GM21360 (cell line): ENCODE measurements around the gene ZFR.
A peak's percentile ranks its signal among the peaks of the same experiment; 100 is the strongest.

Experiments
- ATAC-seq: cut with Tn5 transposase; IDR thresholded peaks from one replicate; pipeline ENCODE4 v1.9.1; 2021; ENCODE audit warnings: mild to moderate bottlenecking, moderate library complexity; ENCODE audit not compliant: unreplicated experiment

ZFR gene

DNA sequence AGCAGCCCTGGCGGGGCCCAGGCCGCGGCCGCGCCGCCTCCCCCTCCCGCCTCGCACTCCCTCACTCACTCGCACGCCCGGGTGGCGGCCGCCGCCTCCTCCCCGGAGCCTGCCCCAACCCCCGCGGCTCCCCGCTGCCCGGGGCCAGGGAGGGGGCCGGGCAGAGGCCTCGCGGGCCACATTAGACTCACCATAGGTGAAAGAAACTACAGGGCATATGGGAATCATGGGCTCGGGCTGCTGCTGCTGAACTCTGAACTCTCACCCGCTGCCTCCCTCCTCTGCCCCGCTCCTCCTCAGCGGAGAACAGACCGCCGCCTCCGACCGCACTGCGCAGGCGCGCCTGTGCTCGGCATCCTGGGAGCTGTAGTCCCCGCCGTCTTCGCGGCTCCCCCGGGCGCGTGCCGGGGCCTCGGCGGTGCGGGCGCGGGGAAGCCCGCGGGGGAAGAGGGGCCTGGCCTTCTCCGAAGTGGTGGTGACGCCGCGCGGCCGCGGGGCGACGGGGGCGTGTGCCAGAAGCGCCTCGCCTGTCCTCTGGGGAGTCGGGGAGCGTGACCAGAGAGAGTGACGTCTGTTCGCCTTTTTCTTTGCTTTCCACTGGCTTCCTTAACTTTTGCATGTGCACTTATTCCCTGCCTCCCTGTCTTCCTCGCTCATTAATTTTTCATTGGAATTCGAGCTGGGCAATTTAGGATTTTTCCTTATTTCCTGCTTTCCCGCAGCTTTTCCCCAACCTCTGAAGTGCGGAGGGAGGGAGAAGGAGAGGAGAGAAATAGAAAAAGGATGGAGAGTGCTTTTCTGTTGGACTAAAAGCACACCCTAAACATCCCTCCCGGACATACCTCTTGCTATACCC lies at the start of gene ZFR:
TSS of gene ZFR (minus strand) at position 310 of the 856 bp plus-strand sequence. CDS start at position 228, 82 bp downstream.
- peak; percentile 78 for ATAC-seq

DNA sequence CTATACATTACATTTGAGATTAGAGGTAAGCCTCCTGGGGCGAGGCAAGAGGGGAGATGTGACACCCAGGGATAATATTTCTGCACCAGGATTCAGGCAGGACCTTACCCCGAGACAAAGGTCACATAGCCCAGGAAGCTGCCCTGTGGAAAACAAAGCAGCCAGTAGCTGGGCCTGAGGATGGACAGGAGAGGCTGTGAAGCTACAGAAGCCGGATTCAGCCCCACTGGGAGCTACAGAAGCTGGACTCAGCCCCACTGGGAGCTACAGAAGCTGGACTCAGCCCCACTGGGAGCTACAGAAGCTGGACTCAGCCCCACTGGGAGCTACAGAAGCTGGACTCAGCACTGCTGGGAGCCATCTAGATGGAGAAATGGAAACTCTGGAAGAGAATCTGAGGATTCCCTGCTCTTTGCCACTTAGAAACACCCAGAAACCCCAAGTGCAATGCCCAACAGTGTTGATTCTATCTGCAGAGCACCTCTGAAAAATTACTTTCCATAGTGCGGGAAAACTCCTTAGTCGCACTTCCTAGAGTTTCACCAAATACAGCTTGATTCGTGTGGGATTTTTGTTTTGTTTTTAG lies 46.5 kb upstream of the ZFR start:
- ATAC-seq, result no peak

DNA sequence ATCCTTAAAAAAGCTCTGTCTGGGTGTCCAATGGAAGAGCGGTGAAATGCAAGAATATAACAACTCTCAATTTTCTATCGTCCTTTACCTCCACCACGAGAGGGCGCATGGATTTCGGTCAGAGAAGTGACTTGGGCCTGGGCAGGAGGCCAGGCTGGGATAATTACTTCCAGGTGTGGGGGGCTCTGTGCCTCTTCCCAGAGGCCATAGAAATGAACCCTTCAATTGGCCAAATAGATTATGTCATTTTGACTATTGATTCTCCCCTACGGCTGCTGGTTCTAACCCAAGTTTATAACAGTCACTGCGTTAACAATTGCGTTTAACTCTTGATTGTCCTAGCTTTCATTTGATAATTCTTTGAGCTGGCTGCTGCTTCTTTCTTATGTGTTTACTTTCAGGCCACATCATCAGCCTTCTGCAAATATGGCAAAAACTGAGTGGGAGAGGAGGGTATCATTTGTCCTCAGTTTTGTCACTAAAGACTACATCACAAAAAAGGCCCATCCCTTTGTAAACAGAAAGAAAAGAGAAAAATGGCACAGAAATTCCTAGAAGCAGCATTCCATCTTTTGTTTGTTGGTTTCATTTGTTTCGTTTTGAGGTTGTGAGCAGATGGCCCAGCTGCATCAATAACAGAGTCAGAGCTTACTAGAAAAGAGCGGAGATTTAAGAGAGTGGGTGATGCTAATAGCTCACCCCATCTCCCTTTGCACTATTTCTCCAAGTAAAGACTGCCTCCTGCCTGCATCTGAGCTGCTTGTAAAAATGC lies 45.4 kb upstream of the ZFR start:
- peak; percentile 76 for ATAC-seq

- ATAC-seq, result no peak
Measured at GRCh38 chr5:32487424-32487823, 42.9 kb upstream of the ZFR start.

DNA sequence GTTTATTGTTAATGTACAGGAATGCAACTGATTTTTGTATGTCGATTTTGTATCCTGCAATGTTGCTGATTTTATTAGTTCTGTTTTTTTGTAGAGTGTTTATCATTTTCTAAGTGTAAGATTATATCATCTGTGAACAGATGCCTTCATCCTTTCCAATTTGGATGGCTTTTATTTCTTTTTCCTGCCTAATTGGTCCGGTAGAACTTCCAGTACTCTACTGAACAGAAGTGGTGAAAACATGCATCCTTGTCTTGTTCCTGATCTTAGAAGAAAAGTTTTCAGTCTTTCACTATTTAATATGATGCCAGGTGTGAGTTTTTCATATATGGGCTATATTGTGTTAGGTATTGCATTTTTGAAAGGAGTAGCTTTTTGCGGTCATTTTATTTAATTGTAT lies 42.5 kb upstream of the ZFR start:
- ATAC-seq, result no peak

- ATAC-seq, result no peak
Measured at GRCh38 chr5:32482193-32482592, 37.7 kb upstream of the ZFR start.

- no peak for ATAC-seq
Measured at GRCh38 chr5:32479096-32479495, 34.6 kb upstream of the ZFR start.

DNA sequence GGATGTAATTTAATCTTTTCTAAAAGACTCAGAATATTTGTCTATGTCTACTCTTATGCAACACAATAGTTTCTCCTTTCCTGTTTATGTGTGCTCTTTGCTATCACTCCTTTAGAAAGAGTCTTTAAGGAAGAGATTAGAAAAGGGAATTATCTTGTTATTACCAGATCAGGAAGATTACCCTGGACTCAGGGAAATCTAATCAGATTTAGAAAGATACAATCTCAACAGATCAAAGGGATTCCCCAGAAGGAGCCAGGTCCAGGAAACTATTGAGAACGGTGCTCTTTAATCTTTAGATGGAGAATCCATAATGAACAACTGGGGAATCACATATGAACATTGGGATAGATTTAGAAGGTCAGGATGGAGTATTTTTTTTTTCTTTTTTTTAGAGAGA lies 32.4 kb upstream of the ZFR start:
- no peak for ATAC-seq

DNA sequence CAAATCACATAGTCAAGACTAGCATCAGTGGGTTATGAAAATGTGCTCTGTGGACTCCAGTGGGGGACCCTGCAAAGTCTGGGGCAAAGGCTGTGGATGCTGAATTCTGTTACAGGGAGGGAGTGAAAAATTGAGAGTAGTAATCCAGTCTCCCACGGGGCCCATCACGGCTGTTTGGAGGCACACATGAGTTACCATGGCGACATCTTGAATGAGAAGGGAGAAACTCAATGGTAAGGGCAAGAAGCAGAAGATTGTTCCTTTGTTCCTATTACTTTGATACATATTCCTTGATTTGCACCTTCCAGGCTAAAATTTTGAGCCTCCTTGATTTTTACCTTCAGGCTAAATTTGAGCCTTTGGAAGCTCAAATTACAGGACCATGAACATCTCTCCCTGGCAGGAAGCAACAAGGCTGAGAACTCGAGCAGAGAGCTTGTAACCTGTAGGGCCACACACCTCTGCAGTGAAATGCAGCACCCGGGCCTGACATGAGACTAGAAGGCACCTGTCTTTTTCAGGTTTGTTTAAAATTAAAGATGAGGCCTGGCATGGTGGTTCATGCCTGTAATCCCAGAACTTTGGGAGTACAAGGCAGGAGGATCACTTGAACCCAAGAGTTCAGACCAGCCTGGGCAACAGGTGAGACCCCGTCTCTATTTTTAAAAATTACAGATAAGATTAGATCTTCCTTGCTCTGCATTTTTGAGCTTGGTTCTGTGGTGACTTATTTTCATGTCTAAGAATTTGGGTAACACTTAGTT lies 31.0 kb upstream of the ZFR start:
- no peak for ATAC-seq

DNA sequence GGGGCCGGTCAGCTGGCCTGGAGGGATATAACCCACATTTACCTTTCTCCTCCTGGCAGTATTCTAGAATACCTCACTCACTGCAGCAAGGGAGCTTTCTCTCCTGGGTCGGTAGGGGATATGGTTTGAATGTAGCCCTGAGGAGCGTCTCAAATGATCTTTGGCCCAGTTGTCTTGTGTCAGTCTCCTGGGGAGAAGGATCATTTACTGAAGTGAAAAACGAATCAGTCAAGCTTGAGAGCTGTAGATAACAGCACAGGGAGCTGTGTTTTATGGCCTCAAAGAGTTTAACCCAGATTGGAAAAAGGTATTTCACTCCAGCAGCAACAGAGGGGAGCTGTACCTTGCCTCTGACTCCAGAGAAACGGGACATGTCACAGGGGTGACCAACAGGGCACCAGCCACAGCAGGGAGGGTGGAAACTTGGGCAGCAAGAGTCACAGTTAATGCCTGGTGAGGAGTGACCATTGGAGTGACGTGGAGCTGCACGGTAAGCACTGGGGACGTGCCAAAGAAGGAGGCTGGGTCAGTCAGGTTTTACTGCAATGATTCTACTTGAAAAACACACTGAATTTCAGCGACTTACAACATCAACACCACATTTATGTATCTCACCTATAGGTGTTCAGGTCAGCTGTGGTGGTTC lies 29.8 kb upstream of the ZFR start:
- no peak for ATAC-seq

- no peak for ATAC-seq
Measured at GRCh38 chr5:32473072-32473471, 28.5 kb upstream of the ZFR start.

GRCh38 chr5:32471784-32472183 lies 27.2 kb upstream of the ZFR start:
- ATAC-seq, result no peak

- ATAC-seq, result no peak
Measured at GRCh38 chr5:32465076-32465475, 20.5 kb upstream of the ZFR start.

DNA sequence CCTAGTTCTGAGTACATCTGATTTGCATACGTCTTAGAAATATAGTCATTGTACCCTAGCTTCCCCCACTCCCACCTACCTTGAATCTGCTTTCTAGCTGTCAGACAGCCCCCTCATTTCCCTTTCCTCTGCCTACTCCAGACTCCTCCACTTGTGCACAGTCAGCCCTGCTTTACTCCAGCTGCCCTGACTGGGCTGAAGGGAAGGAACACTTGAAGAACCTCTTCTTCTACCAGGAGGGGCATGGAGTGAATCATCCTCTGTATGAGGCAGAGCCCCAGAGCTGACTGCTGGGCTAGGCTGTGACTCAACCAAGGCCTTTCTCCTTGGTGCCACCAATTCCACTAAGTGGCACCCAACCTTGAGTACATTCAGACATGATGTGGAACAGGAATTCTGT lies 18.1 kb upstream of the ZFR start:
- ATAC-seq, result no peak

- ATAC-seq, result no peak
Measured at GRCh38 chr5:32461441-32462120, 17.0 kb upstream of the ZFR start.

GRCh38 chr5:32460702-32461101 lies 16.2 kb upstream of the ZFR start:
- no peak for ATAC-seq

- ATAC-seq, result no peak
Measured at GRCh38 chr5:32458880-32459495, 14.4 kb upstream of the ZFR start.

DNA sequence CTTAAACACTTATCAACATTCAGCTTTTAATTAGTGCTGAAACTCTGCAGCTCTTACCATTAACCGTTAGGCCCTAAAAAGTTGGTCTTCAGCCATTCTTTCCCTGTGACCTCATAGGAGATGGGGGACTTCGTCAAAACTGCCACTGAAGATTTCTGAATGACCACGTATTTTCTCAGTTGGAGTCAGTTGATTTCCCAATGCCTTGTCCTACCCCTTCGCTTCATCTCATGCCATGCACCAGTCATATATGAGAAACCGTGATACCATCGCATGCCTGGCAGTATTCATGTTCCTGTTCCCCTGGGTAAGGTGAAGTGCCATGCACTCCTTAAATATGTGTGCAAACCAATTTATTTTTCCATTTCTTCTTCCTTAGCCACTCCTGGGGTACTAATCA lies 10.8 kb upstream of the ZFR start:
- no peak for ATAC-seq

DNA sequence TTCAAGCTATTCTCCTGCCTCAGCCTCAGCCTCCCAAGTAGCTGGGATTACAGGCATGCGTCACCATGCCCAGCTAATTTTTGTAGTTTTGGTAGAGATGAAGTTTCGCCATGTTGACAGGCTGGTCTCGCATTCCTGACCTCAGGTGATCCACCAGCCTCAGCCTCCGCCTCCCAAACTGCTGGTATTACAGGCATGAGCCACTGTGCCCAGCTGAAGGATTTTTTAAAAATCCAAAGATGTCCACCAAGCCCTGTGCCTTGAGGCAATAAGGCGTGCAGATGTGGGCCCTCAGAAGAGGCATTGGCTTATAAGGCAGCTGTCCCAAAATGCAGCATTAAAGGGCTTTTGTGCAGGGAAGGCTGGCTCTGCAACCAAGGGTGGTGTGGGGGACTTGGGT lies 10.3 kb upstream of the ZFR start:
- no peak for ATAC-seq

DNA sequence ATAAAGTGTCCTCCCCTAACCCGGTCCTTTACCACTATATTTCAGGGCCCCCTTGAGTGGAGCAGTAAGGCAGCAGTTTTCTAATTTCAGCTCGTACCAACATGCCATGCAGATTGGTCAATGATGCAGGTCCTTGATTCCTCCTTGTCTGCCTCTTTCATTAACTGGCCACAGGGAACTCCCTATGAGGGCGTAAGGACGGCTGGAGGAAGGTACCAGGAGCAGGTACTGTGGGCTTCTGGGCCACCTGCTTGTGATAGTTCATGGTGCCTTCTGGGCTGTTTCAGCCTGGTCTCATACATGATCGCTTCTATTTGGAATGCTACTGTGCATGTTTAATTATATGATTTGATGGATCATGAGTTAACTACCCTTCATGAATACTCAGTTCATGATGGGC lies 9.4 kb upstream of the ZFR start:
- ATAC-seq, result no peak
